Fibroblast of skin of left quadriceps (primary cell): Measurements from ENCODE around the gene PRKRA.
"Not testable (repeated sequence)": the region's sequence is repeated elsewhere in the genome, so short reads cannot be mapped to it uniquely, and the experiment has no call there.

ENCODE experiments used
- DNase-seq, 2 experiments: peaks; one replicate each; pipeline ENCODE4 v3.0.0-alpha.2; 2013; ENCODE audit warnings: low read depth in 2 of 2

PRKRA gene

DNA sequence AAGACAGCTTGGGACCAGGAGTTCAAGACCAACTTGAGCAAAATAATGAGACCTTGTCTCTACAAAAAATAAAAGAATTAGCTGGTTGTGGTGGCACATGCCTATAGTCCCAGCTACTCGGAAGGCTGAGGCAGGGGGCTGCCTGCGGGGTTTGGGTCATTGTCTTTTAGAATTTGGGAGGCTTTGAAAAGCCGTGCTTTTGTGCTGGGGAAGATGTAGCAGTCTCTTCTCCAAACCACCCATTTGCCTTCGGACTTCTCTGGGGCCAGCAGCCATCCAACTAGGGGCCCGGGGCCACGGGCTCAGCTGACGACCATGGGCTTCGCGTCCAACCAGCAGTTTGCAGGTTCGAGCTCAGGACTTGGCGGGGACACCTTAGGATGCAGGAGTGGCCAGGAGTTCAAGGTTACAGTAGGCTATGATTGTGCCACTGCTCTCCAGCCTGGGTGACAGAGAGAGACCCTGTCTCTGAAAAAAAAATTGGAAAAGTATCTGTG, 6.5 kb upstream of the PRKRA start:
- DNase-seq: no peak

GRCh38 chr2:178455947-178456346, 5.0 kb upstream of the PRKRA start:
- no peak for DNase-seq

- DNase-seq: no peak
These were observed 1.9 kb upstream of the PRKRA start for GRCh38 chr2:178452870-178453269.

GRCh38 chr2:178452334-178452733, 1.4 kb upstream of the PRKRA start:
- no peak for DNase-seq

DNA sequence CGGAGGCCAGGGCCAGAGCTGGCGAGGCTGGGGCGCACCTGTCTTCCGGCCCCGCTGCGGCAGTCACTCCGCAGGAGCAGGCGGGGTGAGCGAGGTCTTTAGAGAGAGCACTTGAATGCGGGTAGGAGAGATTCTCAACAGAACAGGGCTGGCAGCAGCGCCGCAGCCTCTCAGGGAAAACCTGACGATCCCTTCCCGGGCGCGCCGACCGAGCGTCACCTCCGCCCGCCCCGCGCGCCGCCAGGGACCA, 526 bp downstream of the PRKRA start:
- DNase-seq: no peak

- no peak for DNase-seq
These were observed 1.1 kb downstream of the PRKRA start for GRCh38 chr2:178449700-178450523.

GRCh38 chr2:178448968-178449661, 1.9 kb downstream of the PRKRA start:
- DNase-seq: no peak

- peak in 1 of 2 experiments; percentile 20 for DNase-seq
These were observed 9.5 kb downstream of the PRKRA start for GRCh38 chr2:178441426-178441825.

DNA sequence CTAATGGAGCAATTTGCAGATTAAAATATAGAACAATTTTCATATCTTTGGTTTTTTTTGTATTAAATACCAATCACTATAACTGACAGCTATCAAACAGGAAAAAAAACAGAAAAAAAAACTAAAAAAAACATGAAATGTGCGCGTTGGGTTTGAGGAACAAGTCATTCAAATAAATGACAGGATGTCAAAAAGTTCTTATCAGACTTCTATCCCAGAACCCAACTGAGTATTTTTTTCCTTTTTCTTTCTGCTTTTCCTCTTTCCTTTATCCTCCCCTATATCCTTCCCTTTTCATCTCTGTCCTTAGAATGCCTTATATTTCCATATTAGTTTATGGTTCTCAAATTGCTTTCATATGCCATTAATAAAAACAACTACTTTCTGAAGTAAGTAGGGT, 14.3 kb downstream of the PRKRA start:
- no peak for DNase-seq

GRCh38 chr2:178429336-178429735, 21.6 kb downstream of the PRKRA start:
- no peak for DNase-seq

DNA sequence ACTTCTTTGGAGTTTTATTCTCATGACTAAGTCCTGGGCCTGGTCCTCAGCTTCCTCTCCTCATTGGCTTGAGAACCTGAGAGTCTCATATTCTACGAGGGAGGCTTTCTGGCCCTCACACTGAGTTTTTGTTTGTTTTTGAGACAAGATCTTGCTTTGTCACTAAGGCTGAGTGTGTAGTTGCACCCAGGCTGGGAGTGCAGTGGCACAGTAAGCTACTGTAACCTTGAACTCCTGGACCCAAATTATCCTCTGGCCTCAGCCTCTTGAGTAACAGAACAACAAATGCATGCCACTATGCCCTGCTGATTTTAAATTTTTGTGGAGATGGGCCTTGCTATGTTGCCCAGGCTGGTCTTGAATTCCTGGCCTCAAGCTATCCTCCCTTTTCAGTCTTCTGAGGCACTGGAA, 22.6 kb downstream of the PRKRA start:
- no peak for DNase-seq

DNA sequence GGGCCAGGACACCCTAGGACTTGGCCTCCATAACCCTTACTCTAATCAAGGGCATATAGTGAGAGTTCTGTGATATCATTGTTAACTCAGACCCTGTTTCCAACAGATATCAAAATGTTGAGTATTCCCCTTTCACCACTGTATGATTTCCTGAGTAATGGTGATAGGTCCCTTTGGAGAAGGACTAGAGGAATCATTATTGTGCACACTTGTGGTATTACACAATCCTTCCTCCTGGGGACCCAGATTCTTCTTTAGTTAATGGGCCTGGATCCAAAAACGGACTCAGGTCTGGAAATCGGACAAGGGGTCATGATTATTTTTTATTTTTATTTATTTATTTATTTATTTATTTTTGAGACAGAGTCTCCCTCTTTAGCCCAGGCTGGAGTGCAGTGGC, 23.5 kb downstream of the PRKRA start:
- DNase-seq: no peak

DNA sequence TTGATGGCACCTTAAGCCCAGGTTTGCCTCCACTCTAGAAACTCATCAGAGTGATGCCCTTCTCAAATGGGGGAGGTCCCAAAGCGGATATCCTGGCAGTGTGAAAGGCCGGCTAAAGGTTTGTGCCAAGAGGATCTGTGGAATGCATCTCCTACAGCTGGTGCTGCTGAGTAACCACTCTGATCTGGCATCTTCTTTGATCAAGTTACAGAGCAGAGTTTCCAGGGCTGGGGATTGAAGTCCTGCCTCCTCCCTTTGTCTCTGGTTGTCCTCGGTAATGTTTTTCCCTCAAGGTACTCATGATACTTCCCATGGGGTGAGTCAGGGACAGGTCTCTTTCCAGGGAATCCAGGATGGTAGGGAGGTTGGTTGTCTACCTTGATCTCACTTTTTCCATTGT, 24.6 kb downstream of the PRKRA start:
- no peak for DNase-seq

GRCh38 chr2:178425255-178425827, 25.6 kb downstream of the PRKRA start:
- DNase-seq: no peak

GRCh38 chr2:178423746-178424145, 27.2 kb downstream of the PRKRA start:
- not testable (repeated sequence) for DNase-seq

GRCh38 chr2:178422097-178422496, 28.9 kb downstream of the PRKRA start:
- DNase-seq: no peak

GRCh38 chr2:178420463-178420999, 30.4 kb downstream of the PRKRA start:
- DNase-seq: no peak

DNA sequence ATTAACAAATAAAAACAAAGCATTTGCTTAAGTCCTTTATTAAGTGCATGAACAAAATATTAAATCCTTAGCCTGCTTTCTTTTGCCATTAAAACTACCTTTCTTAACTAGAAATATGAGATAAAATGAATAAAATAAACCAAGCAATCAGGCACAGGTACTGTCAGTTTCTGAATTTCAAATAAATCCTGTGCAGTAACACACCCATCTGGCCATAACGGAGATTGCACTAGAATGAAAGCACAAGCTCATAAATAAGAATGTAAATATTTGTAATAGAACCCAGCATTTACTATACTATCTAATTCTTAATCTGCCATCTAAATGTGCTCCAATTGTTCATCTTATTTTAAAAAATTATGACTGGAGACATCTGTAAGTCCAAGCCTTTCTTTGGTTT, 31.9 kb downstream of the PRKRA start:
- DNase-seq: no peak

DNA sequence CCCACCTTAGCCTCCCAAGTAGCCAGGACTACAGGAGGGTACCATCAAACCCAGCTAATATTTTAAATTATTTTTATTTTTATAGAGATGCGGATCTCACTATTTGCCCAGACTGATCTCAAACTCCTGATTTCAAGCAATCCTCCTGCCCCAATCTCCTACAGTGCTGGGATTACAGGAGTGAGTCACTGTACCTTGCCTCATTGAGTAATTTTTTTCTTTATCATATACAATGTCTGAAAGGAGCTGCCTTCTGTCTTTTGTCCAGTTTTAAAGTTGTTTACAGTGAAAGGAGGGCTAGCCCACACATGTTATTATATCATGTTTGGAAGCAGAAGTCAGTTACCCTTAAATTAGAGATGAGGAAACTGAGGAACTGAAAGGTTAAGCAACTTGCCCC, 32.5 kb downstream of the PRKRA start:
- no peak for DNase-seq

DNA sequence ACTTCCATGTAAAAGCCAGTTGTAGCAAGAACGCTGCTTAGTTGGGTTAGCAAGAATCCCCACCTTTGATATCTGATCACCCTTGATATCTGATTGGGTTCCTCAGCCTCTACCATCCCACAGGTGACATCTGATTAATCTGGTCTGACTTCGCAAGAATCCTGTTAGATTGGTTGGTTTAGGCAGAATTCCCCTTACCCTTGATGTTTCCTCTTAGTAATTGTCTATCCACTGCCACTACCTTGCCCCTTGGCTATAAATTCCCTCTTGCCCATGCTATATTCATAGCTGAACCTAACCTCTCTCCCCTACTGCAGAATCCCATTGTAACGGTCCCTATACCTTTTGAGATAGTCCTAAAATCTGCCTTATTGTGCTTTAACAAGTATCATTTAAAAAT, 33.1 kb downstream of the PRKRA start:
- no peak for DNase-seq

- DNase-seq: no peak
These were observed 35.0 kb downstream of the PRKRA start for GRCh38 chr2:178415979-178416378.
